Measurements from ENCODE around the gene POLG2. TPM values are rescaled to one million over a fixed set of nuclear protein-coding genes. Genes with fewer than 3 reads are reported as not detected.

POLG2 gene
- total and polyA plus RNA-seq, 10 of the 15 experiments (the other 5 are each of a cell fraction or from before 2014, with no cell fraction given): 10.2 to 27.7 (median 22.2) TPM

- TF ChIP-seq IRF3 (IDR thresholded peaks at IDR 0.05): 0 out of 2 replicates have a peak, but pooled peaks have one; percentile 34
- peak; percentile 82; the same call in 1 of the 2 replicates for TF ChIP-seq STAT1 (conservative IDR thresholded peaks at IDR 0.05)
- no peak; the same call in none of the 2 replicates for TF ChIP-seq HCFC1 (IDR thresholded peaks at IDR 0.05; ENCODE audit: low read length)
- peak; percentile 97 for TF ChIP-seq NBN (IDR thresholded peaks at IDR 0.05)
- TF ChIP-seq EZH2 (IDR thresholded peaks at IDR 0.05; ENCODE audit: borderline replicate concordance, control insufficient read depth, low read depth, low read length): no peak
- TF ChIP-seq CEBPB (IDR thresholded peaks at IDR 0.05; ENCODE audit: borderline replicate concordance in 1 of 2, low read depth in 2 of 2, low read length in 2 of 2): no peak
- TF ChIP-seq BACH1 (IDR thresholded peaks at IDR 0.05; ENCODE audit: borderline replicate concordance): peak; percentile 14; the same call in 1 of the 2 replicates
- TF ChIP-seq CREB1 (IDR thresholded peaks at IDR 0.05; ENCODE audit: low read depth): peak; percentile 86
- TF ChIP-seq PBX3 (IDR thresholded peaks at IDR 0.05; ENCODE audit: insufficient replicate concordance, low read depth, low read length): peak; percentile 86
- no peak for TF ChIP-seq ESRRA (IDR thresholded peaks at IDR 0.05; ENCODE audit: low read length)
- TF ChIP-seq CREM (IDR thresholded peaks at IDR 0.05; ENCODE audit: low read depth): peak; percentile 91
- no peak; the same call in 1 of the 2 replicates for TF ChIP-seq SIN3A (IDR thresholded peaks at IDR 0.05; ENCODE audit: low read depth, low read length)
- 0 out of 2 replicates have a peak, but pooled peaks have one; percentile 81 for TF ChIP-seq TARDBP (IDR thresholded peaks at IDR 0.05; ENCODE audit: borderline replicate concordance)
- no peak for TF ChIP-seq CTCF (IDR thresholded peaks at IDR 0.05 in 2 of 3, conservative IDR thresholded peaks at IDR 0.05 in 1 of 3; ENCODE audit: control insufficient read depth in 2 of 3, extremely low read depth in 1 of 3, insufficient read depth in 1 of 3, low read depth in 3 of 3, low read length in 3 of 3)
- no peak; the same call in 1 of the 2 replicates for TF ChIP-seq NR2C1 (IDR thresholded peaks at IDR 0.05)
- TF ChIP-seq POLR2A (IDR thresholded peaks at IDR 0.05; ENCODE audit: low read depth, low read length): peak; percentile 90
- peak; percentile 94 for TF ChIP-seq CHD2 (IDR thresholded peaks at IDR 0.05; ENCODE audit: borderline replicate concordance, low read depth, low read length)
- peak; percentile 97 for TF ChIP-seq ZNF207 (IDR thresholded peaks at IDR 0.05; ENCODE audit: borderline replicate concordance)
- no peak for TF ChIP-seq ZSCAN29 (IDR thresholded peaks at IDR 0.05)
- TF ChIP-seq FOS (IDR thresholded peaks at IDR 0.05; ENCODE audit: borderline replicate concordance, extremely low read depth, insufficient read length): no peak
- TF ChIP-seq CUX1 (IDR thresholded peaks at IDR 0.05; ENCODE audit: insufficient replicate concordance, low read depth, low read length): no peak
Measured at GRCh38 chr17:64506576-64507412, 9.9 kb upstream of the POLG2 start, which contains the start of gene CEP95 (continued).

All from GM12878 (cell line).